Stimulated activated naive CD4-positive, alpha-beta T cell treated with Interleukin-2 at 50 U/mL for 16 hours (primary cell): ENCODE measurements around the gene MGST3.
"Not testable (repeated sequence)": the region's sequence is repeated elsewhere in the genome, so short reads cannot be mapped to it uniquely, and the experiment has no call there.

Experiments
- DNase-seq: peaks from one replicate; lab custom pipeline; 2025; lab: John Stamatoyannopoulos, UW

MGST3 gene

DNA sequence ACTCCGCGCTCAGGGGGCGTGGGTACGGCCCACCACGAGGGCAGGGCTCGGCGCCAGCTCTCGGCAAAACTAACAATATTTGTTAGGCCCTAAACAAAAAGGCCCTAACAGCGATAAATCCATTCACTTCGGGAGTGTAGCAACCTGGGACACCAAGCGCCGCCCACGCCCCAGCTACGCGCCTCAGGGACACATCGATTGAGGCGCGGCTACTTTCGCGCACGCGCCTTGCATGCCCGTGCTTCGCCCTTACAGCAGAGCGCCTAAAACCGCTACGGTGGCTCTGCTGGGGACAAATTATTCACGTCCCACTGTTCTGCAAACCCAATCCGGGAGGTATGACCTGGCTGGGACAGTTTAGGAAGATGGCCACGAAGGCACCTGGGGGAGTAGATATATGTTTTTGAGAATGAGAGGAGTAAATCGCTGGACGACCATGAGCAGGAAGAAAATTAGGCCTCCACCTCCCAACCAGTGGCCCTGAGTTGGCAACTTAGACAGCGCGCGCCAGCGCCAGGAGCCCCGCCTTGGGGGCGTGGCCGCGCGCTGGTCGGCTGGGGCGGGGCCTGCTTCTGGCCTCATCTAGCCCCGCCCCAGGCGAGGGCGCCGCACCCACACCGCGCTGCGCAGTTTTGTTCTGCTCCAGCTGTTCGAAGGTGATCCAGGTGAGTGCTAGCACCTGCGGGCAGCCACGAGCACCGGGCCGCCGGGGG, at the start of gene MGST3:
MGST3 (plus strand) TSS at position 606 of the 713 bp plus-strand sequence. CDS start 18,614 bp downstream, outside the sequence.
- peak; percentile 94 for DNase-seq

DNA sequence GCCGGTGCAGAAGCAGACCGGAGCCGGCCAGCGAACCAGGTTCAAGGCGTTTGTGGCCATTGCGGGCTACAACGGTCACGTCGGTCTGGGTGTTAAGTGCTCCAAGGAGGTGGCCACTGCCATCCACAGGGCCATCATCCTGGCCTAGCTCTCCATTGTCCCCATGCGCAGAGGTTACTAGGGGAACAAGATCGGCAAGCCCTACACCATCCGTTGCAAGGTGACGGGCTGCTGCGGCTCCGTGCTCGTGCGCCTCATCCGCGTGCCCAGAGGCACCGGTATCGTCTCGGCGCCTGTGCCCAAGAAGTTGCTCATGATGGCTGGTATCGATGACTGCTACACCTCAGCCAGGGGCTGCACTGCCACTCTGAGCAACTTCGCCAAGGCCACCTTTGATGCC, 49.1 kb upstream of the MGST3 start:
- DNase-seq = no peak

DNA sequence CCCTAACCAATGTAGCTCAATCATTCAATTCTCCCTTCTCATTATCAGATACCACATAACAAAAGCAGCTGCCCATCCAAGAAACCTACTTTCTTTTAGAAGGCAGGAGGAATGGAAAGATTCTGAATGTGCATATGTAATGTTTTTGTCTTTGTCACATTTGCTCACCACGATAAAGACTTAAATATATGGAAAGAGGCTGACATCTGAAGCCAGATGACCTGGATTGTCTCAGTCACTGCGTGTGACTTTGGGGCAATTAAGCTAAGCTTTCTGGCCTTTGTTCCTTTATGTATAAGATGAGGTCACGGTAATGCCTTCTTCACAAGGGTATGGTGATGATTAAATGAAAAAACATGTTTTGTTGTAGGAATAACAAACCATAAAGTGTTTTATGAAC, 44.6 kb upstream of the MGST3 start:
- DNase-seq = no peak

DNA sequence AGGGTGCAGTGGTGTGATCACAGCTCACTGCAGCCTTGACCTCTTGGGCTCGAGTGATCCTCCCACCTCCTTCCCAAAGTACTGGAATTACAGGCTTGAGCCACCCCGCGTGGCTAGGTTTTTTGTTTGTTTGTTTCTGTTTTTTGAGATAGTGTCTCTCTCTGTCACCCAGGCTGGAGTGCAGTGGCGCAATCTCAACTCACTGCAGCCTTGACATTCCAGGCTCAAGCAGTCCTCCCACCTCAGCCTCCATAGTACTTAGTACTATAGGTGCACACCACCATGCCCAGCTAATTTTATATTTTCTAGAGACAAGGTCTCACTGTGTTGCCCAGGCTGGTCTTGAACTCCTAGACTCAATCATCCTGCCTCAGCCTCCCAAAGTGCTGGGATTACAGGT, 39.6 kb upstream of the MGST3 start:
- DNase-seq = not testable (repeated sequence)

DNA sequence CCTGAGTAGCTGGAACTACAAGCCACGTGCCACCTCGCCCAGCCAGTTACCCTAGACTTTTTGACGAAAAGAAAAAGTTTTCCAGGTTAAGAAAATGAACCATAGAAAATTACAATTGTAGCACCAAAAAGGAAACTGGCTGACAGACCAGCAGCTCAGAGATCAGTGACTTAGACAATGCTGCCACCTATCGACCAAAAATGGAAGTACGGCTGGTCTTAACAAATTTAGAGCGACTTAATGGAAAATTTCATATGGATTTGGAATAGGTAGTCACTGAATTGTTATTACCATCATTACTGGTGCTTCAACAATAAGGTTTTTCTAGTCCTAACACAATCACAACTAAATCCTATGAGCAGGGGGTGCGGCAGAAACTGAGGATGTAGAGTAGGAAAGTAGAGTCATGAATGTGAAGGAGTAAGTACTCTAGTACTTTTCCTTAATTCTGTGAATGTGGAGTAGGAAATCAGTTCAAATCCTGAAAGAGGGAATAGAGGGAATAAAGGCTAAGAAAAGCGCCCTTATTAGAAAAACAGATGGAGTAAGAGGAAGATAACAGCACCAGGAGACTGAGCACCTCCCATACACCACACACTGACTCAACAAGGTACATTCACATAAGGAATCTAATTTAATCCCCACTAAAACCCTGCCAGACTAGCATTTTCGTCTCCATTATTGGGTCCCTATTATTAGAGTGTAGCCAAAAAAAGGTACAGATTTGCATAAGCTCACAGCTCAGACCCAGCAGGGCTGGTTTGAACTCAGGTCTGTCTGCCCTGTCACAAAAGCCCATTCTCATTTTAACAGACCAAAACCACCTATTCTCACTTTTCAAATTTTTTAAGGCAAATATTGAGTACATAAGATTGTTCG, 37.9 kb upstream of the MGST3 start:
- peak; percentile 64 for DNase-seq

DNA sequence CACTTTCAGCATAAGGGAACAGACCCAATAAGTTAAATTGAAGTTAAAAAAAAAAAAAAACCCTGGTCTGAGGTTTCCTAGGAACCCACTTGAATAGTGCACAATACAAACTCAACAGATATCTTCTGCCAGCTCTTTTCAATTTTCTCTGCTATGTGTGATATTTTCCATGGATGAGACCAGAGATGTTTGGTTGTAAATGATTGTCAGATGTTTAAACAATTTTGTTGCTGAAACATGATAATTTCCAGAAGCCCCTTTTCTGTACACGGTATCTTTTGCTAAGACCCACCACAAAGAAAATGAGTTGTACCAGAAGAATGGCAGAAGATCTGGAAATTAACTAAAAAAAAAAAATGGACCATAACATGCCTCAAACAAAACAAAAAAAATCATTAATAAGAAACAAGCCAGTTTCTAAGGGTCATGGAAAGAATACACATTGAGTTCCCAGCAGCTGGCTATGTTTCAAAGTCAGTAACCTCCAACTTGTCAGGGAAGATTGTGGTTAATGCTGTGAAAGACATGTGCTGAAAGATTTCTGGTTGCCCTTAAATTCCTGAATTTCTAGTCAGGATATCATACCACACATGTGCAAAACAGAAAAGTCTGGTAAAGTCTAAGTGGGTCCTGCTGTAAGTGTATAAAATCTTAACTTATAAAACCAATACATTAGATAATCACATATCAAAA, 35.6 kb upstream of the MGST3 start:
- DNase-seq = no peak

DNA sequence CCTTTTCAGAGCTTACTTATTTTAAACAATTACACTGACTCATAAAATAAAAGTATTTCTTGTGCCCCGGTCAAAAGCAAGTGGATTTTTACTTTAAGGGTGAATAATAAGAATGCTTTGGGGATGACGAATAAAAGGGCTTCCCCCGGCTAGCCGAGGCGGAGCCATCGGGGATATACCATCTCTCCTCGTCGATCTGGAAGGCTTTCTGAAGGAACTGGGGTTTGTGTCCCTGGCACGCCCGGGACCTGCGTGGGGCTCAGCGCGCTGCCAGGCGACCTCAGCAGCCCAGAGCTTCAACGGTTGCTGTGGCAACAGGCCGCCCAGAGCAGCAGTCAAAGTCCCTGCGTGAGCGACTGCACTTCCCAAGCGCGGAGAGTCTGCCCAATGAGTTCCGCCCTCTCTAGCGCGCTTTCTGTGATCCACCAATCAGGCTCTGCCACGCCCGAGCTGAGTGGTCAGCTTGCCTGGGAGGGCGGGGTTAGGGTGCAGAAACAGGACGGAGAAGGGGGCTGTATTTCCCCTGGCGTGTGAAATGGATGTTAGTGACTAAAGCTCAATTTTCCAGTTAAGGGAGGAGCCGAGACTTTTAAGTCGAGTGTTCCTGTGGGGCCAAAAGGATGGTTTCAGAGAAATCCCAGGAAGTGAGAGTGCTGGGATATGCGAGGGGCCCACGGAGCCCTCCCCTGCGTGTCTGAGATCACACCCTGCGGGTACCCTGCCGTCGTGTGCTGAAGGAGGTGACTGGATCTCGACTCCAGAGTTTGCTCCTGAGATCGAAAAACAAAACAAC, 33.0 kb upstream of the MGST3 start:
- peak; percentile 95 for DNase-seq

DNA sequence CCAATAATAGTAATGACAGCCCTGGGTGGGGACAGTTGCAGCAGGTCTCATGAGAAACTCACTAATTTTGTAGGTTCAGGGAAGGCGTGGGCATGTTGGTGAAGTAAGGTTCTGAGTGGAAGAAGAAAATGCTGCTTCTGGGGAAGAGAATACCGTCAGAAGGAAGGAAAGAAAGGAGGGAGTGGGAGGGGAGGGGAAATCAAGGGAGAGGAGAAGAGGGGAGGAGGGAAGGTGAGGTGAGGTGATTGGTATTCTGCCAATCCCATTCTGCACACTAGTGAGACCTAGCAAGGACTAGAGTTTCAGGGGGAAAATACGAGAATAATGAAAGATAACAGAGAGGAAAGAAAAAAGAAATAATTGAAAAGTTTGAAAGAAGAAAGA, 32.4 kb upstream of the MGST3 start:
- no peak for DNase-seq

DNA sequence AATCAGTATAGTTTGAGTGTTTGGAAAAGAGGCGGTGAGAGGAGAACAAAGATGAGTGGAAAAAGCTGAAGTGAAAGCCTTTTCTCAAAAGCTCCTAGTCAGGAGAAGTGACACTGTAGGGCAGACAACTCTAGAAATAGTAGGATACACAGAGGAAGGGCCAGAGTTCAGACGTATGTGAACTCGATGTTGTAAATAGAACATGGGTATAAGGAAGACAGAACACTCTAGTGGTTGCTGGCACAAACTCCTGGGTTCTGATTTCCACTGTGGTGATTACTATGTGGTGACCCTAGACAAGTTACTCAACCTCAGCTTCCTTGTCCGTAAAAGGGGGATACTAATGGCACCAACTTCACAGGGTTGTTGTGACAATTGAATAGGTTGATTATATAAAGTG, 30.2 kb upstream of the MGST3 start:
- no peak for DNase-seq

DNA sequence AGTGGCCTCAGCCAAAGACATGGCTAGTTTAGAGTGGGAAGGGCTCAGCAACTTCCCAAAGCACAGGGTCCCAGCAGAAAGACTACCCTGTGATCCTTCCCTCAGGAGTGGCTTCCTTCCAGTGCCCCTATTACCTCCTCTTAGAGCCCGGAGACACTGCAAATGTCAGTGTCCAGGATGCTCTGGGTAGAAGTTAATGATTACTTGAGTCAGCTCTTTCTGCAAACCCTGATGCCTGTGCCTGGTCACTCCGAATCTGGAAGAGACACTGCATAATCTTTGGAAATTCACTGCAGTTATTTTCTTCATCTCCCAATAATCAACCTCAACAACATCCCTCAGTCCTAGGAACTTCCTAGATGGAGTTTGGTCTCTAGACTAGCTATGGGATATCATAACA, 27.2 kb upstream of the MGST3 start:
- DNase-seq = no peak

DNA sequence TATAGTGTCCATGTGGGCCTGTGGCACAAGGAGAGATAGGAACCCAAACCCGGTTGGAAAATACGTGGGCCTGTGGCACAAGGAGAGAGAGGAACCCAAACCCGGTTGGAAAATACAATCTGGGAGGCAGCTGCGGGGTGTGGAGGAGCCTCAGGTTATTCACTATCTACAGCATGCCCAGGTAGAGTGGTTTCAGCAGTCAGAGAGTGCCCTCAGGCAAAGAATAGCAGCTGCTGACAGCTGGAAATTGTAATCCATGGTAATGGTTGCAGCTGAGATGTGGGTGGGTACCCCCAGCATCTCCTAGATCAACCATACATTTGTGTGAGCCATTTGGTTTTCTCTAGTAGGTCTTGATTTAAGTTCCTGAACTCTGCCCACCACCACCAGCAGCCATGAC, 25.8 kb upstream of the MGST3 start:
- no peak for DNase-seq

DNA sequence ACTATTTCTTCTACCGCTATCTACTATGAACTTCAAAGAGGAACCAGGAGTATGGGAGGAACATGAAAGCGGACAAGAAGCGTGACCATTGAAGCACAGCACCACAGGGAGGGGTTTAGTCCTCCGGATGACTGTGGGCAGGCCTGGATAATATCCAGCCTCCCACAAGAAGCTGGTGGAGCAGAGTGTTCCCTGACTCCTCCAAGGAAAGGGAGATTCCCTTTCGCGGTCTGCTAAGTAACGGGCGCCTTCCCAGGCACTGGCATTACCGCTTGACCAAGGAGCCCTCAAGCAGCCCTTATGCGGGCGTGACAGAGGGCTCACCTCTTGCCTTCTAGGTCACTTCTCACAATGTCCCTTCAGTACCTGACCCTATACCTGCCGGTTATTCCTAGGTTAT, 24.4 kb upstream of the MGST3 start:
- DNase-seq = not testable (repeated sequence)

DNA sequence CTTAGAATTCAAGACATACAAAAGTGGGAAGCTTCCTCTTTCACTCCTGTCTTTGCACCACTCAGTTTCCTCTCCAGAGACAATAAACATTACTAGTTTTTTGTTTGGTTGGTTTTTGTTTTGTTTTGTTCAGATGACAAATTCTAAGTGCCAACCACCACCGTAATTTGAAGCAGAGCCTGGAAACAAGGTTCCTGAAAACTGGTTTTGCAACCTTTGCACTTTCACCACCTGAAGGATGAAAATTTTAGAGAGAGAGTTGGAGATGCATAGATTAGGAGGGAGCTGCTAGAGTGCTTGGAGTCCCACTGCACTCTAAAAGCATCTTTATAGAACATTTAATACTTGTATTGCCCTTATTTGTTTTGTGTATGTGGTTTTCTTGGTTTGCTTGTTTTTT, 20.2 kb upstream of the MGST3 start:
- DNase-seq = no peak

DNA sequence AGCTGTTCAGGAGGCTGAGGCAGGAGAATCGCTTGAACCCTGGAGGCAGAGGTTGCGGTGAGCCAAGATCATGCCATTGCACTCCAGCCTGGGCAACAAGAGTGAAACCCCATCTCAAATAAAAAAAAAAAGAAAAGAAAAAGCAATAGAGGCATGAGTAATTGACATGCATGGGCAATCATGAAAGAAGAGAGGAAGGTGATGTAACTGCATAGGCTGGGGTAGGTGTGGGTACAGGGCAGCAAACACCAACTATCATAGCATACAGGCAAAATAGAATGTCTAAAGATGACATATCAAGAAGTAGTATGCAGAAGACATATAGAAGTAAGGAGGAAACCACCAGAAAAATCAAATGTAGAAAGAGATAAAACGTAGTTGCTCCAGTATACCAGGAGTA, 19.0 kb upstream of the MGST3 start:
- DNase-seq = no peak

DNA sequence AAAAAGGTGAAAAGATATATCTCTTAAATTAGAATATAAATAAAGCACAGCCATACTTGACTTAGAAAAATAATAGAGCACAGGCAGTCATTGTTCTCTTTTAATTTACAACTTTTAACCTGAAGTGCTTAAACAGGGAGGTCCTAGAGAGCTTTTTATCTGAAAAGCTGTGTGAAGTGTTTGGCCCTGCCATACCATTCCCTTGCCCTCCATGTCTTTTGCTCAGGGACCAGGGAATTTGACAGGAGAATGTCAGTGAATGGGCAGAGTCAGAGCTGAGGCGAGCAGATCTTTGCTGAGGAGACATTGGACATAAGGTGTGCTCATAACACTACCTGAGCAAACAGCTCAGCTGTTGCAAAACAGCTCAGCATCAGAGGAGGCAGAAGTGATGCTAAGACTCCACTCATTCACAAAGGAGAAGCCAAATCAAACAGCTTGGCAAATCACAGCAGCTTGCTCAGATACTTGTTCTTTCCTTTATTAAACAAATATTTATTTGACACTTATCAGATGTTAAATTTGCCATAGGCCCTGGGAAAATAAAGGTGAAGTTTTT, 14.9 kb upstream of the MGST3 start:
- DNase-seq = no peak

DNA sequence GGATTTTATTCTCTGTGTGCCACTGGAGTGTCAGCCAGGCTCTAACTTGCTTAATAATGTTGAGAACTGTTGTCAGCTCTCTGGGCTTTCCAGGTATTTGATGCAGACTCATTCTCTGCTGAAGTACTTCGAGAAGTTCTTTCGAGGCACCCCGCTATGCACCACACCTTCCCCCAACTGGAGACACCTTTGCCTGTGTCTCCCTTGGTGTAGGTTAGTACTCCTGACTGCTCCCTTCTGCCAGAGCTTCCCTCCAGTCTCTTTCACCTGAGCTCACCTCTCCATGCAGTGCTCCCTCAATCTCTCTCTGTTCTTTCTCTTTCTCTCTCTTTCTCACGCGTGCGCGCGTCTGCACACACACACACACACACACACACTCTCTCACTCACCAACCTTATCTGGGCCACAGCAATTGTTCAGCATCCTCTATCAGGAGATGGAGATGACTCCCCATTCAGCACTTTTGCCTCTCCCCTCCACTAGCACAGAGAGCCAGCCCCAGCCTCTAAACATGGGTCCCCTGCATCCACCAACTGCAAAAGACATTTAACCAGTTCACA, 14.0 kb upstream of the MGST3 start:
- DNase-seq = no peak

DNA sequence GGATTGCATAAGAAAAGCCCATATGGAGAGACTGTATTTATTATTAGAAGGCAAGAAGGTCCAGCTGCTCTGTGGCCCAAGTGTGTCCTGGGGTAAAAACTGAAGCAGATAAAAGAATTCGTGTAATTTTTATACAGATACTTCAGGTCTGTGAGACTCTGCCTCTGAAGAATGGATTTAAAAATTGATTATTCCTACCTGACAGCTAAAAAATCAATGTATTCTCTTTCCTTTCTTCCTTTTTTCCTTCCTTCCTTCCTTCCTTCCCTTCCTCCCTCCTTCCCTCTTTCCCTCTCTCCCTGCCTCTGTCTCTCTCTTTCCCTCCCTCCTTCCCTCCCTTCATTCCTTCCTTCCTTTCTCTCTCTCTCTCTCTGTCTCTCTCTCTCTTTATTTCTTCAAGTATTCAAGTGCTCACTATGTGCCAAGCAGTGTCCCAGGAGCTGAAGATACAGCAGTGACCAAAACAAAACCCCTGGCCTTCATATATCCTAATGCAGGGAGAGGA, 11.3 kb upstream of the MGST3 start:
- DNase-seq = no peak

DNA sequence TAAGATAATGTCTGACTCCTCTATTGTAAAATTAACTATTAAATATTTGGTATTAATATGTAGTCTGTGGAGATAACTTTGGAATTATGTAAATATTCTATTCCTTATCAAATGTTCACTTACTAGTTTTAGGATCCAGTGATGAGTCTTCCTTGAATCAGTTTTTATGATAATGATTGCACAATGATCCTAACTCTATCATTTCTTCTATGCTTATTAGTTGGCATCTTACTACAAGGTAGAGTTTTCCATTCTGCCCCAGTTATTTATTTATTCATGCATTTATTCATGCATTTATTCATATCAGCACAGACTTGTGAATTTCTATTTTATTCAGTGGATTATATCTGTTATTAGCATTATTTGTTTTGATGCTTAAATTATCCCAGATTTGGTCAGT, 7.4 kb upstream of the MGST3 start:
- no peak for DNase-seq

DNA sequence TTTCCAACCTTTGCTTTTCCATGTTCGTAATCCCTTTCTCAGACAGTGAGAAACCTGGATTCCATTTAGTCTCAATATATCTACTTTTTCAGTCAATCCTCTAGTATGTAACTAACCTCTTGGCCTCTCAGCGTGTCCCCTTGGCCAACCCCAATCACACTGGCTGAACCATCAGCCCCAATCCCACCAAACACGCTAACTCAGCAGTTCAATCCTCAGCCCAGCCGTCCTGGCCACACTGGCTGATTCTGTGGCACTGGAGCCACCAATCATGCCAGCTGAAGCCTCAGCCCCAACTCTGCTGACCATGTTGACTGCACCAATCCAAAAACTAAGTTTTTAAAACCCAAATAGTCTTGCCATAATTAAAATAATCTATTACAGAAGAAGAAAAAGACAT, 6.6 kb upstream of the MGST3 start:
- no peak for DNase-seq

DNA sequence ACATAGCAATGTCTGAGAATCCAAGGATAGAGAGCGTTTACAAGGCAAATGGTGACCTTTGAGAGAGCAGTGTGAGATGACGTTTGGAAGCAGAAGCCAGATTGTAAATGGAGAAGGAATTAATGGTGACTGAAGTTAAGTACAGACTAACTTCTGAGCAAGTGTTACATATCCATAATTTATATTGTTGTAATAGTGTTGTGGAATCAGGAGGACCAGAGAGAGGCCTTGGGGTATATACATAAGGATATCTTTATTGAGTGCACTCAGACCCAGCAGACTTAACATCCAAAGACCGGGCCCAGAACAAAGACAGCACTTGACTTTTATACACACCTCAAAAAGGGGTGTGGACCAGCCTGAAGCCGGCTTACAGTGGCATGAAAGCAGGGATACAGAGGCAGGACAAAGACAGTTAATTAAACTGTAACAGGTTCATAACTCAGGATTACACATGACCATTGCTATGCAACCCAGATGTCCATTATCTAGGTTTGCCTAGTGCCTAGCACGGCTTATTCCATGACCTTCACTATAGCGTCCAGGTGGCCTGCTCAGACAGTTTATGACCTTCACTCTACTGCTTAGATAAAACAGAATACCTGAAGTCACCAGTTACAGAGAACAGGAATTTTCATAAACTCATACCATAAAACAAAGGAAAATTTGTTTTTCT, 2.7 kb upstream of the MGST3 start:
- DNase-seq = no peak

DNA sequence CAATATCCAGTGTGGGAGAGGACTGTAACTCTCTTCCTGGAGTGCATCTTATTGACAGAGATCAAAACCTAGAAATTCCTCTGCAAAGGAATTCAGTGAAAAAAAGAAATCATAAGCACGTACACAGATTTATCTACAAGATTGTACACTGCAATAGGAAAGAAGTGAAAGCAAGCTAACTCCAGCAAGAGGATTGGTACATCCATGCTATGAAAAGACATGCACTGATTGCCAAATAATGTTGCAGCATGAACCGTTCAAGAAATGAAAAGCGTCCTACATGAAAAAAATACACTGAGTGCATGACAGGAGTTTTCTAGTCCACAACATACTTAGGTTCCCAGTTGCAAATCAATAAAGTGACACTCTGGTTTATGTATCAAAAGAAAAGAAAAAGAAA, 1.9 kb upstream of the MGST3 start:
- DNase-seq = no peak
